Mucosa of descending colon (tissue), 3 donors: ENCODE results near the gene CBLC. TPM values are rescaled to one million over a fixed set of nuclear protein-coding genes. Genes with fewer than 3 reads are reported as not detected.
A peak's percentile ranks its signal among the peaks of the same experiment; 100 is the strongest.

Experiments
- ATAC-seq: fragments of 200-7000 bp; cut with Tn5 transposase; one replicate; pipeline ENCODE4 v1.9.1; 2020; ENCODE audit warnings: mild to moderate bottlenecking, moderate library complexity
- DNase-seq, 3 donors: peaks; one replicate each; pipeline ENCODE4 v3.0.0-alpha.2; 2020
- H3K36me3 ChIP-seq: fragments of 200-600 bp; one replicate; pipeline ENCODE4 v1.8.0; 2021; ENCODE audit warnings: low read depth, mild to moderate bottlenecking
- H3K4me1 ChIP-seq: fragments of 200-600 bp; one replicate; pipeline ENCODE4 v1.8.0; 2021; ENCODE audit warnings: low read depth, mild to moderate bottlenecking
- H3K4me3 ChIP-seq: fragments of 200-600 bp; one replicate; pipeline ENCODE4 v1.8.0; 2021; ENCODE audit warnings: mild to moderate bottlenecking
- H3K9me3 ChIP-seq: fragments of 200-600 bp; one replicate; pipeline ENCODE4 v1.8.0; 2021; ENCODE audit warnings: mild to moderate bottlenecking
- CTCF ChIP-seq: fragments of 200-600 bp; IDR thresholded peaks from one replicate; pipeline ENCODE4 v1.8.0; 2022; ENCODE audit warnings: antibody characterized with exemption, mild to moderate bottlenecking
- intact Hi-C, 2 donors: fragments of 100-400 bp; cut with DNase I in 1 of 2; cut with micrococcal nuclease in 1 of 2; formaldehyde crosslinking; loops; one replicate each; pipeline versions ENCODE4 v1.11.0 to v1.11.1; 2022; cut with DNase I, micrococcal nuclease
- total RNA-seq, 3 donors: library from RNA; stranded (reverse); fragmentation: NEBNext Ultra II Directional in 2 of 3; extraction: Animal tissue kit (Norgen Biotek cat#: 25700) in 2 of 3; gene quantifications; one replicate each; pipeline versions ENCODE4 v1.2.1 to v1.2.4, GENCODE V29; 2021 to 2023
- donor health status: DM: no; HTN: no; CAD: no; lungs with moderate emphysema.
- donor health status: DM: no; HTN: no; CAD: no.
- donor health status: DM: no; HTN: yes; CAD: no.

CBLC gene
- total RNA-seq, 3 donors from 2014 or later, result 36.5 to 92.6 (median 59.1) TPM

- intact Hi-C loops, result no loop called here
- ATAC-seq (no peak), DNase-seq (no peak)
- no peak for TF ChIP-seq CTCF
- Histone ChIP-seq H3K9me3 (no peaks in the 10 kb centered on the region), H3K36me3 (no peaks in the 10 kb centered on the region), H3K4me1 (peaks cover 8% of the 10 kb centered on the region), H3K4me3 (no peak overlapping the region)
Observed at GRCh38 chr19:44819246-44819832, 41.6 kb downstream of the CBLC start.

- intact Hi-C loops, result no loop called here
- Histone ChIP-seq H3K4me1 (peaks cover 8% of the 10 kb centered on the region), H3K9me3 (no peaks in the 10 kb centered on the region), H3K36me3 (no peaks in the 10 kb centered on the region), H3K4me3 (no peak overlapping the region)
- DNase-seq (peak in 1 of 3 donors; percentile 58), ATAC-seq (no peak)
- TF ChIP-seq CTCF, result no peak
Observed at GRCh38 chr19:44820648-44821609, 43.2 kb downstream of the CBLC start.

GRCh38 chr19:44822177-44822576, 44.5 kb downstream of the CBLC start:
- TF ChIP-seq CTCF, result no peak
- DNase-seq (no peak), ATAC-seq (no peak)
- Histone ChIP-seq H3K9me3 (no peaks in the 10 kb centered on the region), H3K36me3 (no peaks in the 10 kb centered on the region), H3K4me3 (no peak overlapping the region), H3K4me1 (peaks cover 8% of the 10 kb centered on the region)
- intact Hi-C loops, result no loop called here

GRCh38 chr19:44822670-44823372, 45.1 kb downstream of the CBLC start:
- DNase-seq (no peak), ATAC-seq (no peak)
- Histone ChIP-seq H3K9me3 (no peaks in the 10 kb centered on the region), H3K4me3 (no peak overlapping the region), H3K4me1 (peaks cover 8% of the 10 kb centered on the region), H3K36me3 (no peaks in the 10 kb centered on the region)
- intact Hi-C loops, result no loop called here
- TF ChIP-seq CTCF, result no peak

GRCh38 chr19:44823373-44823698, 45.6 kb downstream of the CBLC start:
- no peaks in the 10 kb centered on the region for H3K36me3 ChIP-seq
- ATAC-seq, result peak; percentile 46
- no peak for TF ChIP-seq CTCF
- intact Hi-C loops, result no loop called here
- peaks cover 5% of the 10 kb centered on the region for H3K4me1 ChIP-seq
- H3K9me3 ChIP-seq, result no peaks in the 10 kb centered on the region
- H3K4me3 ChIP-seq, result no peak overlapping the region
- no peak for DNase-seq
